Ramos (cell line): ENCODE measurements around the gene TBRG4.
"Not testable (repeated sequence)": the region's sequence is repeated elsewhere in the genome, so short reads cannot be mapped to it uniquely, and the experiment has no call there.

Experiments used
- in situ Hi-C: fragments of 300-500 bp; cut with MboI; formaldehyde crosslinking; loops from one replicate; pipeline ENCODE4 v1.14.3; 2022; ENCODE audit warnings: low sequenced_read_pairs; ENCODE audit not compliant: unreplicated experiment

The TBRG4 gene

DNA sequence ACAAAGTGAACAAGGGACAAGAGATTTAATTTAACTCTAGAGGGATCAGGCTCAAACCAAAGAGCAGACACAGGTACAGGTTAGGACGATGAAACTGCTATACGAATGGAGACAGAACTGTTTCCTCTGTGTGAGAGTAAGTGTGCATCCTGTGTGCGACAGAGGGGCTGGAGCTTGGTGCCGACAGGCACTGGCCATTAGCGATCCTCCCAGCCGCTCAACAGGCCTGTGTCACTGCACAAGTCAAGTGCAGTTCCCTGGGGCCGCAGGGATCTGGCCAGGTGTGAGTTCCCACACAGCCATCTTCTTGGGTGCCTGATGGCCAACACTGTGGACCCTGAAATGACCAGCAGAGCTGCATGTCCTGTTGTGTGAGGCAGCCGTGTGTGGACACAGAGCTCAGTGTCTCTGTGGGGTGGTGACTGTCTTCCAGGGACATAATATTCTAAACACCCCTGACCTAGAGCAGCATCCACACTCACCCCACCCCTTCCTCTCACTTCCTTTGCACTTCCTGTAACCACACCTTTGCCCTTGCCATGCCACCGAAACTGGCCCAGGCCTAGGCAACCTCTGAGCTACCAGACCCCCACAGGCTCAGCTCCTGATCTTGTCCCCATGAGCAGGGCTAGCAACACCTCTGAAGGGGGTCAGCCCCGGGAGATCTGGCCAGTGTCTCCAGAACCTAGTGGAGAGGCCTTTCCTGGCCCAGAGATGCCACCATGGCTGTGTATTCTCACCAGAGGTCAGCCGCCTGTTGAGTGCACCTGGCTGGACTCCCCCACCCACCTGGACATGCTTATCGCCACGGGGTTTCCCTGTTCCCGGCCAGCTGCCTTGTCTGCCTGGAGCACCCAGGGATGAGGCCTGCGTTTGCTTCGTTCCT, 11.7 kb upstream of the TBRG4 start:
- in situ Hi-C loops = no loop called here

DNA sequence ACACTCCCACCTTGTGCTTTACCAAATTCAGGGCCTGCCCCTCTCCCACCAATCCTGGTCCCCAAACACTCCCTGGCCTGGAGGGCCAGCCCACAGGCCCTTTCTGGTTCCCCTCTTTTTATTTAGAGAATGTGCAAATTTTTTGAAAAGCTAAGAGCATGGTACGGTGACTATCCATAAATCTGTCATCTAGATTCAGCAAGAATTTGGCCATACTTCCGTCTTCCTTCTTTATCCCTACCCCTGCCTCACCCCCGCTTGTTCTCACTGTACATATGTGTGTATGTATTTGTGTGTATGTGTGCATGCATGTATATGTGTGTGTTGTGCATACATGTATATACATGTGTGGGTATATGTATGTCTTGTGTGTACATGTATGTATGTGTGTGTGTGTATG, 8.1 kb upstream of the TBRG4 start:
- in situ Hi-C loops = no loop called here

DNA sequence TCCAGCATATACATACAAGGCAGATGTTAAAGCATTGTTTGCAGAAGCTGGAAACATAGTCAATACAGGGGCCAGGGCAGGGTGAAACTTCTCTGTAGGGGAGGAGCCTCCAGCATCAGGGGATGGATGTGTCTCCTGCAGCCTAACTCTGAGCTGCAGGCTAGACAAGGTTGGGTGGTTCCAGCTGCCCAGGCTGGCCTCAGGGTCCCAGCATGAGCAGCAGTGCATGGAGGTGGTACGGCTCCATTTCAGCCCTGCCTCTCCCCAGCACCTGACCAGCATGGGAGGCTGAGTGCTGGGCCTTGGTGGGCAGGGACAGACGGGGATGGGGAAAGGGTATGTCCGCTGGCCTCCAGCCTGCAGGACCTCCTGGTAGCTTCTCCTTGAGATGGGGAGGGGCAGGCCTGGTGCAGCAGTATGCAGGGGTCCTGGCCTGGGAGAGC, 7.4 kb upstream of the TBRG4 start:
- in situ Hi-C loops = no loop called here

DNA sequence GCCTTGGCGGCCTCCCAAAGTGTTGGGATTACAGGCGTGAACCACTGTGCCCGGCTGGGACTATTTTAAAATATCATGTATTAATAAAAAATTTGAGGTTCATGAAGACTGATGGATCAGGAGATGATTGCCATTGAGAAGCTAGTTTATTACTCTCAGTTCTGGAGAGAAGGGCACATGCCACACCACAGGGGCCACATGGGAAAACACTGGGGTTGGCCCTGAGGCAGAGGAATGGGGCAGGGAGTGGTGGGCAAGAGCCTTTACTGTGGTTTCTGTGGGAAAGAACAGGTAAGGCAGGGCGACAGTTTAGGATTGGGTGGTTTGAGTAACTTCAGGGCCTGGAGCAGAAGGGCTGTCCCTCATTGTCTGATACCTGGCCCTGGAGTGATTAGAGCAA, 6.8 kb upstream of the TBRG4 start:
- in situ Hi-C loops = no loop called here

DNA sequence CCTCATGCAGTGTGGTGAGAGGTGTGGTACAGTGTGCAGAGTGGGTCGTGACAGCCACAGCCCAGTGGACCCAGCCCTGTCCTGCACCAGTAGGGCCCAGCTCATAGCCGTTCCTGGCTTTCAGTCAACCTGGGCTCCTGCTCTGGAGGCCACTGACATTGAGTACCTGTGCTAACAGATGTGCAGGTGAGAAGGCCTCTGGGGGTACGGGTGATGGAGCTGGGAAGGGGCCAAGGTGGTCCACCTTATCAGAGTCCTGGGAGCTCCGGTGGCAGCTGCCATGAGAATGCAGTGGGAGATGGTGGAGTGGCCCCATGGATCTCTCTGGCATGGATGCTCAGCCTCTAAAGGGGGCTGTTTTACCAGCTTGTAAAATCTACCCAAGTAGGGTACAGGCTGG, 6.1 kb upstream of the TBRG4 start:
- in situ Hi-C loops = no loop called here

DNA sequence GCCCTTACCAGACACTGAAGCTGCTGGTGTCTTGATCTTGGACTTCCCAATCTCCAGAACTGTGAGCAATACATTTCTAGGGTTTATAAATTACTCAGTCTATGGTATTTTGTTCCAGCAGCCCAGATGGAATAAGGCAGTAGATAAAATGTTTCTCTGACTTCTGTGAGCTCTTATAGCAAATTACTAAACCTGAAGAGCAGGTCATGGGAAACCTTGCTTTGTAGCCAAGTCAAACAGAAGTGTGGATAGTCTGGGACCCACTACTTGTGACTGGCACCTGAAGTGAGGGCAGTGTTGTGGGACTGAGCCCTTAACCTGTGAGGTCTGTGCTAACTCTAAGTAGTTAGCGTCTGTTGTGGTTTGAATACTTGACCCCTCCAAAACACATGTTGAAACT, 4.6 kb upstream of the TBRG4 start:
- in situ Hi-C loops = no loop called here

DNA sequence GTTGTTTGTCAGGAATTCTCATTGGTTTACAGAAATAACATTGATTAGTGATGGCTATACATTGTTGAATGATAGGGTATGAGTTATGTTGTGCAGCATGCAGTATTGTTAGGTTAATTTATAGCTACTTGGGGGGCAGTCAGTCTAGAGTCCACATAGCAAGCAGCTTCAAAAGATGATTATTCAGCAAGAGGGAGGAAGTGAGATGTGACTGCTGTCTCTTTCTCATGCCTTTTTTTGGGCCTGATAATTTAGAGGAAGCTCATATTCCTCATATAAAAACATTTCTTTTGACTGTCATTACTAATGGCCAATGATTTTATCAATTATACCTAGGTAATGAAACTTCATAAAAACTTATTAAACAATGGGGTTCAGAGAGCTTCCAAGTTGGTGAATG, 3.4 kb upstream of the TBRG4 start:
- in situ Hi-C loops = no loop called here

DNA sequence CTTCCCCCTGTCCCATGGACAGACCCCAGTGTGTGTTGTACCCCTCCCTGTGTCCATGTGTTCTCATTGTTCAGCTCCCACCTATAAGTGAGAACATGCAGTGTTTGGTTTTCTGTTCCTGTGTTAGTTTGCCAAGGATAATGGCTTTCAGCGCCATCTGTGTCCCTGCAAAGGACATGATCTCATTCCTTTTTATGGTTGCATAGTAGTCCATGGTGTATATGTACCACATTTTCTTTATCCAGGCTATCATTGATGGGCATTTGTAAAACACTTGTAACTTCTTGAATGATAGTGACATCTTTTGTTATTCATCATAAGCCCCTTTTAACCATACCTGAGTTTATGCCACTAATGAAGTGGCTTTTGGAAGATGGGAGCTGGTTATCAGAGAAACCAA, 2.8 kb upstream of the TBRG4 start:
- in situ Hi-C loops = not testable (repeated sequence)

DNA sequence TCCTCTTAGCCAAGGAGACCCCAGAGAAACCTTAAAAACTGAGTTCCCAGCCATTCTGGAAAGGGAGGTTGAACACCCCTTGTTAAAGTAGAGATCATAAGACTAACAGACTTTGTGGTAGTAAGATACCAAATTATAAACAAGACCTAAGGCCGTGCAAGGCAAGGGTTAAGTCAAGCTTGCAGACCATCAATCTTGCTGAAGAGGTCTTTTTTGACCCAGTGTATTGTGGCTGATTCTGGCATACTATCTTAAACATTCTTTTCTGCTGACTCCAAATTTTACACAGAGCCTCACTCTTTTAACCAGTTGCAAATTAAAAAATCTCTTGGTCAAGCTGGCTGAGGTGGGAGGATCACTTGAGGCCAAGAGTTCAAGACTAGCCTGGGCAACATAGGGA, 1.2 kb upstream of the TBRG4 start:
- in situ Hi-C loops = no loop called here

DNA sequence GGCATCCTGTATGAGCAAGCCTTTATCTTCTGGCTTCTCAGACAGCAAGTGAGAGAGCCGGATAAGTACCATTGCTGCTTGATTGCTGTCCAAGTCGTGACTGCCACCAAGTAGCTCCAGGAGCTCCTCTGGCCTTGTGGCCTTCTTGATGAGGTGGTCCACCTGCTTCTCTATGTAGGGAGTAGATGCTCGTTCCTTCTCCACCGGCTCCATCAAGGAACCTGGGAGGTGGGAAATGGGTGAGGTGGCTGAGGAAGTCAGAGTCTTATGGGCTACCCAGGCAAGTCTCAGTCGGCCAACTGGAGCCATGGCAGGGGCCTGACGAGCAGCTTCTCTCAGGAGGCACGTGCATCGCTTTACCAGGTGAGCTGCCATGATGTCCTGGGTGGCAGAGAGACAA, 2.6 kb downstream of the TBRG4 start:
- in situ Hi-C loops = no loop called here

DNA sequence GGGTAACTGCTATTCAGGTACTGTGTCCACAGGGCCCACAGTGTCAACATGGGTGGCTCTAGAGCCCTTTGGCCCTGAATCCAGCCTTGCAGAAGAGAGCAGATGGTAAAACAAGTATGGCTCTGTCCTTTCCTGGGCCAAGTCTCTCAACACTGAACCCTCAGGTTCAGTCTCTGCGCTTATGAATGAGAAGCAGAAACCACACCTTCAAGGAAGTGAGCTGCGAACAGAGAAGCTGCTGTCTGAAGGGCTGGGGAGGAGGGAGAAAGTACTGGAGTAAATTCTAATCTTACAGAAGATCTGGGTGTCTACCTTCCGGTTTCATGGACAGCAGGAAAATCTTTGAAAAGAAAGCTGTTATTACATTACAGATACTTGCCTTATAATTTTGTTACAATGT, 4.1 kb downstream of the TBRG4 start:
- in situ Hi-C loops = no loop called here

DNA sequence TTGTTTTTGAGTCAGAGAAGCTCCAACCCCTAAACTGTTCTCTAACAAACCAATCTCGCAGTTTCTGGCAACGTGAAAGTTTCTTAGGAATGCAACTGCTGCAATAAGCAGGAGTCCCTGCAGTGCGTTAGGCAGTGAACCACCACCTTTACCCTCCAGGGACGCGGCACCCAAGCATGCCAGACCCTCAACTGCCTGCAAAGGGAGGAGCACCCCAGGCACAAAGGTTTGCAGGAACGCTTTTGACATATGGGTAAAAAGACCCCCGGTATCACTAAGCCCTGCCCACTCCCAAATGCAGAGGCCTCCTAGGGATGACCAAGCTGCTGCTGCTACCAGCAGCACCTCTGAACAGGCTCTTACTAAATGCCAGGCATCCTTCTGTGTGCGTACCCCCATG, 4.7 kb downstream of the TBRG4 start:
- in situ Hi-C loops = no loop called here

DNA sequence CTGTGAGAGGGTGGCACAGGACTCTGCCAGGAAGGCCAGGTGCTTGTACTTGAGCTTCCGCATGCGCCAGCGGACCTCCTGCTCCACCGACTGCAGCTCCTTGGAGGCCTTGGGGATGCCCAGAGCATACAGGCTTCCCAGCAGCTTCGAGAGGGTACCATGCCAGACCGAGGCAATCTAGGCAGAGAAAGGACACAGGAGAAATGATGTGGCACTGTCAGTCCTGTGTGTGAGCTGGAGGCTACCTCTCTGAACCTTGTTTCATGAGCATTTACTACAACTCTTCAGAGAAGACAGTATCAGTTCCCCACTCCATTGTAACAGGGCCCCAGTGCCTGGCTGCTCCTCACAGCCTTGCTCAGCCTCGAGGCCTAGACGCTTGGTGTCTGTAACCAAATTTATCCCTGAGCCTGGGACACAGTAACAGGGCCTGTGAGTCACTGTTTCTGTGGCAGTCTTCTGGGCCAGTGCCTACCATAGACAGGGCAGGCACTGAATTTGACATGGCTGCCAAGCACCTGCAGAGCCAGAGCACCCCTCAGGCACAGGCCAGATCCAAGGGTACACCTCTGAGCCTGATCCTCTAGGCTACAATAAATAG, 5.8 kb downstream of the TBRG4 start:
- in situ Hi-C loops = no loop called here

DNA sequence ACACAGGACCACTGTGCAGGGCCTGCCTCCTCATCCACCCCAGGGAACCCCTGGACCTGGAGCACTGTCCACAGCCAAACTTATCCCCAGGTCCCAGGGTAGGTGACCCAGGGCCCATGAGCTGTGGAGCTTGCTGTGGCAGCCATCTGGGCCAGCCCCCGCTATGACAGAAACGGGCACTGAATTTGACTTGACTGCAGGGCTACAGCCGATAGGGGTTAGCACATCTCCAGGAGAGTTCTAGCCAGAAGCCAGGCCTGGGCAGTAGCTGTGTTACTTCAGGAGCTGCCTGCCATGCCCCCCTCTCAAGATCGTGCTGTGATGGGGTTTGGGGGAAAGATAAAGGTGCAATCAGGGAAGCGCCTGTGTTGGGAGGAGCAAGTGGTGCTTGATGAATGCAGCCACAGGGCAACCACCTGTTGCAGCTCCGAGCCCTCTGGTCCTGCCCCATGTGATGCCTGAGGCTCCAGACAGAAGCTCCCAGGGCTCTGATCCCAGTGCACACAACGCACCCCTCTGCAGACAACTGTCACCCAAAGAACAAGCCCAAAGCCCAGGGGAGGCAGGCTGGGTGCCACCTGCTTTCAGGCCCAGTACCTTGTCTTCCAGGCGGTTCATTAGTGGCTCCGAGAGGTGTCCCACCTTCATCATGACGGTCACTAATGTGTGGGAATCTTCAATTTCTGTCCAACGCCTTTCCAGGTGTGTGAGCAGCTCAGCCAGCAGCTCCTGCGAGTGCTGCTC, 6.5 kb downstream of the TBRG4 start:
- in situ Hi-C loops = no loop called here

DNA sequence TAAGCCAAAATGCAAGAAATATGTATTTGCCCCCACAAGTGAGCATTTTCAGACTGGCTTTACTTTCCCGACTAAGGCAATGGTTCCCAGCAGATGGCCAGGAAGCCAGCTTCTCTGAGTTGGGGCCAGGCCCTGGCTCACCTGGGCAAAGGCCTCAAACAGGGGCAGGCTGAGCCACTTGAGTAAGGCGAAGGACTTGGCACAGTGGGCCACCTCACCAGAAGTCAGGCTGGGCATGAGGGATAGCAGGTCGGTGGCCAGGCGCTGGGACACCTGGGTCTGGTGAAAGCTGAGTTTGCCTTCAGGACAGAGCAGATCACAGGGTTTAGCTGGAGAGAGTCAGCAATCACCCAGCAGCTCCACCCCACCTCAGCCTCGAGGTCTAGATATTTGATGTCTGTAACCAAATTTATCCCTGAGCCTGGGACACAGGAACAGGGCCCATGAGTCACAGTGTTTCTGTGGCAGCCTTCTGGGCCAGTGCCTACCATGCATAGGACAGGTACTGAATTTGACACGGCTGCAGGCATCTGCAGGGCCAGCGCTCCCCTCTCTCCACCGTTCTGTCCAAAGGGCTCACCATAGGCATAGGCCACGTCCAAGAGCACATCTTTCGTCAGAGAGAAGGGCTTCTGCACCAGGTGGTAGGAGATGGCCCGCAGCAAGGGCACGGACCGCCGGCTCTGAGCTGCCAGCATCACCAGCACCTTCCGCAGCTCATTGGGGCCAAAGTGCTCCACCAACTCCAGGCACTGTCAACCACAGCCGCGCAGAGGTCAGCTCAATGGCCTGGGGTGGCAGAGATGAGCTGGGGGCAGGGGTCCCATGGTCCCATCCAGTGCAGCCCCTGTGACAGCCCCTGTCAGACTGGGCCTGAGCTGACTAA, 7.3 kb downstream of the TBRG4 start:
- in situ Hi-C loops = no loop called here

DNA sequence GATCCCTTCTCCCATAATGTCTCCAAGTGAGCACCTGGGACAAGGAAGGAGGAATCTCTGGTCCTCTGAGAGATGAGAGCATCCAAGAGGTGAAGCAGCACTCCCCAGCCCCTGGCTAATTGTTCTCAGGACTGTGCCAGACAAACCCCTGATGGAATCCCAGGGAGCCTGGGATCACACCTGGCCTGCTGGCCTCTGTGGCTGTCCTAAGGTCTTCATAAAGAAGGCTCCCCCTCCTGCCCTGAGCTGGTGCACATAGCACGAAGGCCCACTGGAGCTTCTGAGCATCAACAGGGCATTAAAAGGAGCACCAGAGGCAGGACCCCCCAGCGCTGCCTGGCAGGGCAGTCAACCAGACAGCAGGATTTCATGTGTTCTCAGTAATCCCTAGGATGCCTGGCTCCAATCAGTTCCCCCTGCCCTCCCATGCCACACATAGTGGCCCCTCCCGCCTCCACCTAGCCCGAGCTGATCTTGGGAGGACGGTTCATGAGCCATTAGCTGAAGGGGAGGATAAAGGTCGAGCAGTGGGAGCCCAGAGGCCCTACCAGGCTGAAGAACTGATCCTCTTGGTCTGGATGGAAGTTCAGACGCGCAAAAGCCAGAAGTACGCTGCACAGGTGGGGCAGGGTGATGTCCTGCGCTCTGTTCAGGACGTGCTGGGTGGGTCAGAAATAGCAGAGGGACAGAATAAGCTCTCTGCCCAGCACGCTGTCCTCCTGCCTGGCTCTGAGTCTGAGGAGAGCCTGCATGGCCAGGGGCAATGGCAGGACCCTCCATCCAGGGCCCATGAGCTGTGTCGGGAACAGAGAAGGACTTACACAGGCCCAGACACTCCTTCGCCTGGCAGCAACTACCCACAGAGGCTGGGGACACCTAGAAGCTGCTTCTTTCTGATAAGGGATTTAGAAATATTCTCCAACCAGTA, 8.4 kb downstream of the TBRG4 start:
- in situ Hi-C loops = no loop called here

DNA sequence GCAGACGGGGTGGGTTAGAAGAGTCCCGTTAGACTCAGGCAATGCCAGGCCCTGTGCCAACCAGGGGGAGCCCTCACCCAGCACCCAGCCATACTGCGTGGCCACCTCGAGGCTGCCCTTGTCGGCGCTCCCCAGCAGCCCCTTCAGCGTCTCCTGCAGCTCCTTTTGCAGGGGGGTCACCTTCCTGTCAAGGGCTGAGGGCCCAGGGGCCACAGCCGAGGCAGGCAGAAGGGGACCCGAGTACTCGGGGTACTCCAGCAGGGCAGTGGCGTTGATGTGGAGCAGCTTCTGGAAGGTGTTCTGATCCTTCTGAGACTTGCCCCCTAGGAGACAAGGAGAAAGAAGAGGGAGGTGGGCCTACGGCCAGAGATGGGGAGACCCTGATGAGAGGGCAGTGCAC, 9.7 kb downstream of the TBRG4 start:
- in situ Hi-C loops = no loop called here

DNA sequence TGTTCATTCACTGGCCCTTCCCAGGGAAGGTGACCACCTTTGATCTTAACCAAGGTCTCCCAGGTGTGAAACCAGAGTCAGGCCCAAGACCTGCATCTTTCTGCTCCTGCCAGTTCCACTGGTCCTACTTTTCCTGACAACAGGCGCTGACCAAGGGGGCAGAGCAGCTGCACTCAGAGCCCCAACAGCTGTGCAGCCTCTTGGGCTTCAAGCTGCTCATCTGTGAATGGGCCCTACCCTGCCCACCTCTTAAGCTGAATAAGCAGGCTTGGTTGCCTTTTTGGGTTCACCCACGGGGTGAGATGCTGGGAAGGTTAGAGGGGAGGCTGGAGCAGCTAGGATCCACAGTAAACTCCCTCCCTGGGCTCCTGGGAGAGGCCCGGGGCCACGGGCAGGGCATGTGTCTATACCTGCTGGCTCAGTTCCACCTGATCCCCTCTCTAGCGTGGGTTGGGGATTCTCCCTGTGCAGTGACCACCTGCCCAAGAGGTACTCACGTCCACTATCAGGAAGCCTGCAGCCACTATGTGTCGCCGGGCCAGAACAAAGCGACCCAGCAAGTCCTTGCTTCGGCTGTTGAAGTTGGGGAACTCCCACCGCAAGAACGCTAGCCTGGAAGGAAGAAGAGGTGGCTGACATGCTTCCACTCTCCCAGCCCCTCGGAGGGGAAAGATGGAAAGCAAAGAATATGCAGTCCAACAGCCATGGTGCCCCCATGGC, 10.6 kb downstream of the TBRG4 start:
- in situ Hi-C loops = no loop called here
